DOHH2 (cell line): Measurements from ENCODE around the gene ELF5.

ENCODE experiments used
- H3F3A ChIP-seq: fragments of 200-600 bp; sonication (generic), shearing (Covaris generic); 2 replicates; pipeline ENCODE4 v1.6.0; 2016; ENCODE audit warnings: antibody characterized with exemption, mild to moderate bottlenecking; ENCODE audit not compliant: control insufficient read depth, insufficient read depth
- H3K27ac ChIP-seq: fragments of 200-600 bp; sonication (generic); 2 replicates; pipeline ENCODE4 v1.5.1; 2014; ENCODE audit warnings: low read depth, mild to moderate bottlenecking, low read length, moderate library complexity
- H3K27me3 ChIP-seq: fragments of 200-600 bp; sonication (generic); 2 replicates; pipeline ENCODE4 v1.6.1; 2014; ENCODE audit warnings: mild to moderate bottlenecking, low read length, mixed read lengths; ENCODE audit not compliant: control insufficient read depth
- H3K36me3 ChIP-seq: fragments of 200-600 bp; sonication (generic); 2 replicates; pipeline ENCODE4 v1.6.1; 2014; ENCODE audit warnings: mild to moderate bottlenecking, low read length, moderate library complexity, mixed read lengths; ENCODE audit not compliant: control insufficient read depth
- H3K4me1 ChIP-seq: fragments of 200-600 bp; sonication (generic); 2 replicates; pipeline ENCODE4 v1.6.1; 2014; ENCODE audit warnings: mild to moderate bottlenecking, low read length, mixed read lengths; ENCODE audit not compliant: control insufficient read depth
- H3K4me2 ChIP-seq: fragments of 200-600 bp; sonication (generic); 2 replicates; pipeline ENCODE4 v1.6.0; 2014; ENCODE audit warnings: mild to moderate bottlenecking, low read length, moderate library complexity
- H3K4me3 ChIP-seq: fragments of 200-600 bp; sonication (generic); 2 replicates; pipeline ENCODE4 v1.5.1; 2014; ENCODE audit warnings: mild to moderate bottlenecking, low read length, mixed read lengths
- H3K79me2 ChIP-seq: fragments of 200-600 bp; sonication (generic); 2 replicates; pipeline ENCODE4 v1.6.1; 2014; ENCODE audit warnings: mild to moderate bottlenecking, low read length, mixed read lengths; ENCODE audit not compliant: control insufficient read depth
- H3K9me2 ChIP-seq: fragments of 200-600 bp; sonication (generic); replicated peaks from 2 replicates; pipeline ENCODE4 v1.6.1; 2014; ENCODE audit warnings: mild to moderate bottlenecking, low read length, mixed read lengths; ENCODE audit not compliant: control insufficient read depth
- H3K9me3 ChIP-seq: fragments of 200-600 bp; sonication (generic); 2 replicates; pipeline ENCODE4 v1.6.1; 2014; ENCODE audit warnings: antibody characterized with exemption, low read length, mixed read lengths; ENCODE audit not compliant: control insufficient read depth, insufficient read depth
- H4K20me1 ChIP-seq: fragments of 200-600 bp; sonication (generic); 2 replicates; pipeline ENCODE4 v1.6.0; 2014; ENCODE audit warnings: low read depth, mild to moderate bottlenecking, antibody characterized with exemption, low read length, moderate library complexity; ENCODE audit not compliant: control insufficient read depth, insufficient read depth
- EZH2phosphoT487 ChIP-seq: fragments of 200-600 bp; sonication (generic); IDR thresholded peaks from 2 replicates; pipeline ENCODE4 v1.6.1; 2017; ENCODE audit warnings: borderline replicate concordance, mild to moderate bottlenecking, antibody characterized with exemption, low read length, moderate library complexity, mixed read lengths
- TF ChIP-seq, protein P1 (sequence below): fragments of 200-600 bp; sonication (generic); IDR thresholded peaks from one replicate; pipeline ENCODE4 v1.5.1; 2014; ENCODE audit warnings: antibody characterized with exemption, mild to moderate bottlenecking, low read depth, low read length; ENCODE audit not compliant: poor library complexity, severe bottlenecking

The ELF5 gene

DNA sequence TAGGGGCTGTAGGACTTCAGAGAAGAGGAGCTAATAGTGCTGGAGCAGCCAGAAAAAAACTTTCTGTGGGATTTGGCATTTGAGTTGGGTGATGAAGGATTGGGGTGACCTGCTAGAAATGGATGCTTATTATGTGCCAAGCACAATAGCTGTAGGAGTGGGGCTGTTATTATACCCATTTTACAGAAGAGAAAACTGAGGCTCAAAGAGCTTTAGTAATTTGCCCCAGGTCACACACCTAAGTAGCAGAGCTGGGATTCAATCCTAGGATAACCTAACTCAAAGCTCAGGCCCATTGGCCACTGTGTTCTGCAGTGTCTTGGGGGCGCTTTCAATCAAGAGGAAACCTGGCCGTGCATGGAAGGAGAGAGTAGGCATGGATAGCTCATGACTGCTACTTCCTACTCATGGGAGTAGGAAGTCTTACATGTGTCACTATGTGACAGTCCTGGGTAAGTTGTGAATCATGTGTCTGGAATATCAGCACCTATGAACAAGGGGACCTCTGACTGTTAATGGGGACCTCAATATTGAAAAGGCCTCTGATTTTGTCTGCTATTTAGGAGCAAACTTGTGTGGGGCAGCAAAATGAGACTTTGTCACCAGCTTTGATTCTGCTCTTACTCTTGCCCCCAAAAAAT is 6.1 kb upstream of the ELF5 start:
- no peak overlapping the region for H3K4me3 ChIP-seq
- no peak for TF ChIP-seq EZH2phosphoT487
- TF ChIP-seq, protein P1, sequence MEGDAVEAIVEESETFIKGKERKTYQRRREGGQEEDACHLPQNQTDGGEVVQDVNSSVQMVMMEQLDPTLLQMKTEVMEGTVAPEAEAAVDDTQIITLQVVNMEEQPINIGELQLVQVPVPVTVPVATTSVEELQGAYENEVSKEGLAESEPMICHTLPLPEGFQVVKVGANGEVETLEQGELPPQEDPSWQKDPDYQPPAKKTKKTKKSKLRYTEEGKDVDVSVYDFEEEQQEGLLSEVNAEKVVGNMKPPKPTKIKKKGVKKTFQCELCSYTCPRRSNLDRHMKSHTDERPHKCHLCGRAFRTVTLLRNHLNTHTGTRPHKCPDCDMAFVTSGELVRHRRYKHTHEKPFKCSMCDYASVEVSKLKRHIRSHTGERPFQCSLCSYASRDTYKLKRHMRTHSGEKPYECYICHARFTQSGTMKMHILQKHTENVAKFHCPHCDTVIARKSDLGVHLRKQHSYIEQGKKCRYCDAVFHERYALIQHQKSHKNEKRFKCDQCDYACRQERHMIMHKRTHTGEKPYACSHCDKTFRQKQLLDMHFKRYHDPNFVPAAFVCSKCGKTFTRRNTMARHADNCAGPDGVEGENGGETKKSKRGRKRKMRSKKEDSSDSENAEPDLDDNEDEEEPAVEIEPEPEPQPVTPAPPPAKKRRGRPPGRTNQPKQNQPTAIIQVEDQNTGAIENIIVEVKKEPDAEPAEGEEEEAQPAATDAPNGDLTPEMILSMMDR = no peak
- no peaks in the 10 kb centered on the region for H3K79me2 ChIP-seq
- H4K20me1 ChIP-seq = no peaks in the 10 kb centered on the region
- no peaks in the 10 kb centered on the region for H3K27me3 ChIP-seq
- no peaks in the 10 kb centered on the region for H3K9me2 ChIP-seq
- H3K4me1 ChIP-seq = no peaks in the 10 kb centered on the region
- no peaks in the 10 kb centered on the region for H3K36me3 ChIP-seq
- H3K27ac ChIP-seq = no peak overlapping the region
- H3F3A ChIP-seq = no peaks in the 10 kb centered on the region
- H3K9me3 ChIP-seq = no peaks in the 10 kb centered on the region
- H3K4me2 ChIP-seq = no peak overlapping the region

DNA sequence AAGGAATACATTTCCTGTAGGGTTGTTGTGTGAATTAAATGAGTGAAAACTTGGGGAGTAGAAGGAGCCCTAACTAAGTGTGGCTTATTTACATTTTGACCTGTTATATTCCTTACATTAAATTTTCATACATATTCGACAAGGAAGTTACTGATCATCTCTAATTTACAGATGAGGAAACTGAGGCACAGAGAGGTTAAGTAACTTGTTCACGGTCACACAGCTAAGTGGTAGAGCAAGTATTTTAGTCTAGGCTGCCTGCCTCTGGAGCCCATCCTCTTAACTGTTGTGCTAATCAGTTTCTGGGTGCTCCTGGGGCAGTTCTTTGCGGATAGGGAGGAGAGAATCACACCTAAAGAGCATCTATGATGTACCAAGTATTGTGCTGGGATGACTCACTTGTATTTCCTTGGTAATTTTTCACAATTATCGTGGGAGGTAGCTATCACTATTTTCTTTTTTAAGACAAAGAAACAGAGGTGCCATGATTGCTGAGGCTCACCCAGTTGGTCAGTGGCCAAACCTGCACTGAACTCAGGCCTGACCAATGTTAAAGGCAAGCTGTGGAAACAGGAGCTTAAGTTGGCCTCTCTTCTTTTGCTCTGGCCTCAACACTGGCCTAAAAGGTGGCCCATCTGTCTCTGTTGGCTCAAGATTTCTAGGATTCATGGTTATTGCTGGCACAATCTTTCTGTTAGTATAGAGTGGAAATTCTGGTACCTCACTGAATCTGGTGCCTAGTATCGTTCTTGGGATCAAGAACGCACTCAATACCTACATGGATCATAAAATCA is 2.9 kb upstream of the ELF5 start:
- H3K9me2 ChIP-seq = no peaks in the 10 kb centered on the region
- H3K4me1 ChIP-seq = no peaks in the 10 kb centered on the region
- no peak overlapping the region for H3K4me2 ChIP-seq
- no peak overlapping the region for H3K4me3 ChIP-seq
- no peak overlapping the region for H3K27ac ChIP-seq
- H3F3A ChIP-seq = no peaks in the 10 kb centered on the region
- H3K9me3 ChIP-seq = no peaks in the 10 kb centered on the region
- TF ChIP-seq, protein P1 = no peak
- no peak for TF ChIP-seq EZH2phosphoT487
- no peaks in the 10 kb centered on the region for H3K27me3 ChIP-seq
- no peaks in the 10 kb centered on the region for H3K79me2 ChIP-seq
- H3K36me3 ChIP-seq = no peaks in the 10 kb centered on the region
- no peaks in the 10 kb centered on the region for H4K20me1 ChIP-seq

DNA sequence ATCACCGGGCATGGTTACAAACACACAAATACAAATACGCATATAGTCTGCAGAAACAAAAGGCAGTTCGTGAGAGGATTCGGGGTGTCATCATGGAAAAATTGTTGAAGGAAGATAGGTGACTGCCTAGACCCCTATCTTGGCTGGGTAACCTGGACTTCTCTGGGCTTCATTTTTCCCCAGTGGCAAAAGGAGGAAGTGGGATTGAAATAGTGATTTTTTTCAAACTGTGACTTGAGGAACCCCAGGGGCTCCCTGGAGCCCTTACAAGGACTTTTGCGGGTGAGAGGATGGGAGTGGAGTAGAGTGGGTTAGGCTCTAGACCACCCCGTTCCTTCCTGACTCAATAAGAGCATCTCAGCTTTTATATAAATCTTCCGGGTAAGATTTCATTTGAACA is 1.0 kb upstream of the ELF5 start:
- no peaks in the 10 kb centered on the region for H3K36me3 ChIP-seq
- H3K9me2 ChIP-seq = no peaks in the 10 kb centered on the region
- H3K27ac ChIP-seq = no peak overlapping the region
- H3K4me2 ChIP-seq = no peak overlapping the region
- no peaks in the 10 kb centered on the region for H3K79me2 ChIP-seq
- TF ChIP-seq, protein P1 = no peak
- no peak for TF ChIP-seq EZH2phosphoT487
- H4K20me1 ChIP-seq = no peaks in the 10 kb centered on the region
- H3F3A ChIP-seq = no peaks in the 10 kb centered on the region
- no peaks in the 10 kb centered on the region for H3K4me1 ChIP-seq
- no peaks in the 10 kb centered on the region for H3K9me3 ChIP-seq
- H3K27me3 ChIP-seq = no peaks in the 10 kb centered on the region
- H3K4me3 ChIP-seq = no peak overlapping the region
